ENCODE data around the gene ABCC1. TPM values are rescaled to one million over a fixed set of nuclear protein-coding genes. Genes with fewer than 3 reads are reported as not detected.
"Not testable (repeated sequence)": the region's sequence is repeated elsewhere in the genome, so short reads cannot be mapped to it uniquely, and the experiment has no call there.

ABCC1 gene
- total RNA-seq, 4 donors from 2014 or later: 24.3 to 32.2 (median 25.7) TPM

GRCh38 chr16:16159662-16160061 is 210.2 kb downstream of the ABCC1 start:
- no peak for DNase-seq (ENCODE audit: low spot score in 2 of 2)
- H3K27me3 ChIP-seq: no peaks in the 10 kb centered on the region
- H3K4me3 ChIP-seq: no peak overlapping the region
- H3K27ac ChIP-seq: no peak overlapping the region
- no peaks in the 10 kb centered on the region for H3K4me1 ChIP-seq
- no peaks in the 10 kb centered on the region for H3K36me3 ChIP-seq
- TF ChIP-seq EP300 (IDR thresholded peaks at IDR 0.05) (no peak), POLR2A (IDR thresholded peaks at IDR 0.05) (no peak), CTCF (IDR thresholded peaks at IDR 0.05) (no peak)
- peaks cover 0 to 23% (median 5%) of the 10 kb centered on the region in 4 donors for H3K9me3 ChIP-seq
- 91 to 94% methylated on average over 3 of the region's 3 CpGs for WGBS, 2 donors

GRCh38 chr16:16161319-16161718 is 211.9 kb downstream of the ABCC1 start:
- no peak for TF ChIP-seq EP300 (IDR thresholded peaks at IDR 0.05)
- no peak for TF ChIP-seq CTCF (IDR thresholded peaks at IDR 0.05)
- TF ChIP-seq POLR2A (IDR thresholded peaks at IDR 0.05): no peak
- Histone ChIP-seq H3K9me3 (peaks cover 0 to 23% (median 5%) of the 10 kb centered on the region in 4 donors), H3K36me3 (no peaks in the 10 kb centered on the region), H3K27ac (no peak overlapping the region), H3K4me3 (no peak overlapping the region), H3K27me3 (no peaks in the 10 kb centered on the region), H3K4me1 (no peaks in the 10 kb centered on the region)
- DNase-seq (ENCODE audit: low spot score in 2 of 2): no peak
- 54 to 63% methylated on average over 4 to 5 of the region's 5 CpGs for WGBS, 2 donors

GRCh38 chr16:16161840-16162239 is 212.4 kb downstream of the ABCC1 start:
- peaks cover 0 to 23% (median 5%) of the 10 kb centered on the region in 4 donors for H3K9me3 ChIP-seq
- H3K36me3 ChIP-seq; H3K27ac ChIP-seq; H3K4me3 ChIP-seq; DNase-seq (ENCODE audit: low spot score in 2 of 2); H3K27me3 ChIP-seq; H3K4me1 ChIP-seq: not testable (repeated sequence)
- WGBS, 2 donors: 84 to 90% methylated on average over 5 of the region's 5 CpGs

GRCh38 chr16:16162591-16162990 is 213.2 kb downstream of the ABCC1 start:
- TF ChIP-seq EP300 (IDR thresholded peaks at IDR 0.05) (no peak), POLR2A (IDR thresholded peaks at IDR 0.05) (no peak), CTCF (IDR thresholded peaks at IDR 0.05) (no peak)
- peaks cover 0 to 22% (median 5%) of the 10 kb centered on the region in 4 donors for H3K9me3 ChIP-seq
- DNase-seq (ENCODE audit: low spot score in 2 of 2): no peak
- H3K4me1 ChIP-seq: no peaks in the 10 kb centered on the region
- no peaks in the 10 kb centered on the region for H3K36me3 ChIP-seq
- H3K27me3 ChIP-seq: no peaks in the 10 kb centered on the region
- no peak overlapping the region for H3K4me3 ChIP-seq
- 61 to 77% methylated on average over 3 of the region's 3 CpGs for WGBS, 2 donors
- H3K27ac ChIP-seq: no peak overlapping the region

- DNase-seq (ENCODE audit: low spot score in 2 of 2): no peak
- 95 to 96% methylated on average over 3 to 4 of the region's 4 CpGs for WGBS, 2 donors
- no peaks in the 10 kb centered on the region for H3K36me3 ChIP-seq
- H3K4me1 ChIP-seq: no peaks in the 10 kb centered on the region
- peaks cover 0 to 19% (median 5%) of the 10 kb centered on the region in 4 donors for H3K9me3 ChIP-seq
- H3K27ac ChIP-seq: no peak overlapping the region
- H3K27me3 ChIP-seq: no peaks in the 10 kb centered on the region
- TF ChIP-seq POLR2A (IDR thresholded peaks at IDR 0.05): no peak
- H3K4me3 ChIP-seq: no peak overlapping the region
These were observed 213.7 kb downstream of the ABCC1 start for GRCh38 chr16:16163109-16163508.

GRCh38 chr16:16163571-16163970 is 214.2 kb downstream of the ABCC1 start:
- Histone ChIP-seq H3K4me3 (no peak overlapping the region), H3K27ac (no peak overlapping the region), H3K4me1 (no peaks in the 10 kb centered on the region), H3K36me3 (no peaks in the 10 kb centered on the region), H3K27me3 (no peaks in the 10 kb centered on the region), H3K9me3 (peaks cover 0 to 14% (median 4%) of the 10 kb centered on the region in 4 donors)
- 67 to 74% methylated on average over 5 of the region's 5 CpGs for WGBS, 2 donors
- DNase-seq (ENCODE audit: low spot score in 2 of 2): no peak
- TF ChIP-seq EP300 (IDR thresholded peaks at IDR 0.05) (no peak), POLR2A (IDR thresholded peaks at IDR 0.05) (no peak), CTCF (IDR thresholded peaks at IDR 0.05) (no peak)
